GM18526 (cell line): ENCODE measurements around the gene KITLG.

ENCODE experiments used
- POLR2A ChIP-seq: IDR thresholded peaks from 3 replicates; pipeline ENCODE4 v1.6.1; 2011; ENCODE audit not compliant: insufficient read length; ENCODE audit errors: extremely low read depth

Gene KITLG

GRCh38 chr12:88520436-88520820 lies 59.8 kb downstream of the KITLG start:
- no peak for TF ChIP-seq POLR2A

DNA sequence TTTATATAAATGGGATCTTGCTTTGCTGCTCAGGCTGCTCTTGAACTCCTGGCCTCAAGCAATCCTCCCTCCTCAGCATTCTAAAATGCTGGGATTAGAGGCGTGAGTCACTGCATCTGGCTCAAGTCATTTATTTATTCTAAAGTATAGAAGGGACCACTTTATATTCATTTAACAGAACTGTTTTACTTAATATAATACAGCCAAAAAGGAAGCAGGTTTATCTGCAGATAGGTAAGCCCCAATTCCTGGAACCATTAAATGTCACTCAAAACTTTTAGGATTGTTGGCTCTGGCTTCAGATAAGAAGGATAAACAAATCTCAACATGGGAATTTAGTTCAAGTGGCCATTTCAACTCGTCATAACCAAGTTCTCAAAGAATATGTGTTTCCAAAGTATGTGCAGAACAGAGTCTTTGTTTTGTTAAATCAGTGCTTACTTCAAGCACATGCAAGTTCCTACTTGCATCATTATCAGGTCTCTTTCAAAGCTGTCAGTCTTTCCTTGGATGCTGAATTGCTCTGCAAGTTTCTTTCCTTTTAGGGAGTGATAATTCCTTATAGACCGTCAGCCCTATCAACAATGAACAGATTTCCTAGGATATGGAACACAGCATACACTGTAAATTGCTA lies 60.4 kb downstream of the KITLG start:
- no peak for TF ChIP-seq POLR2A

DNA sequence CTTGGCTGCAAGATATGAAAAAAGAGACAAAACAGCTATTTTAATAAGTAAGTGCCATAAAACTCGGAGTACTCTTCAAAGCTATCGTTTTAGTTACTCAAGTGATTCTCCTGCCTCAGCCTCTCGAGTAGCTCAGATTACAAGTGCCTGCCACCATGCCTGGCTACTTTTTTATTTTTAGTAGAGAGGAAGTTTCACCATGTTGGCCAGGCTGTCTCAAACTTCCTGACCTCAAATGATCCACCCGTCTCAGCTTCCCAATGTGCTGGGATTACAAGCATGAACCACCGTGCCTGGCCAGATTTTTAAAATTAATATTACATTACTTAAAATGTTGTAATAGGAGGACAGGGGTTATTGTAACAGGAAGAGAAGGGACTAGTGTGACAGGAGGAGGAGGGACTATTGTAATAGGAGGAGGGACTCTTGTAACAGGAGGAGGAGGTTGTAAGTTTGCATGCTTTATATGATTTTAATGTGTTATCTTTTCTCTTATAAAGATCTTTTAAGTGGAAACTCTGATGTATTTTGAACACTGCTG lies 61.3 kb downstream of the KITLG start:
- TF ChIP-seq POLR2A: no peak

DNA sequence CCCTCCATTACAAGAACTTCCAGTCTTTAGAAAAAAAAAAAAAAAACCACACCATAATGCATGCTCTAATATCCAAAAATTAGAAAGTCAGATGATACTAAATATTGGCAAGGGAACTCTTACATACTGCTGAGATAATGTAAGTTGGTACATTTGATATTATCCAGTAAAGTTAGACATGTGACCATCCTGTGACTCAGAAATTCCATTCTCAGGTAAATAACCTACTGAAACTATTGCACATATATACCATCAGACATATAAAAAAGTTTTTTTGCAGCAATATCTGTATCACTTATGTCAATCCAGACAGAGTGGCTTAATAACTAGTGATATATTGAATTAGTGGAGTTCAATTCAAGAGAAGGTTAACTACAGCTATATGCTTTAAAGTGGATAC lies 63.5 kb downstream of the KITLG start:
- no peak for TF ChIP-seq POLR2A

DNA sequence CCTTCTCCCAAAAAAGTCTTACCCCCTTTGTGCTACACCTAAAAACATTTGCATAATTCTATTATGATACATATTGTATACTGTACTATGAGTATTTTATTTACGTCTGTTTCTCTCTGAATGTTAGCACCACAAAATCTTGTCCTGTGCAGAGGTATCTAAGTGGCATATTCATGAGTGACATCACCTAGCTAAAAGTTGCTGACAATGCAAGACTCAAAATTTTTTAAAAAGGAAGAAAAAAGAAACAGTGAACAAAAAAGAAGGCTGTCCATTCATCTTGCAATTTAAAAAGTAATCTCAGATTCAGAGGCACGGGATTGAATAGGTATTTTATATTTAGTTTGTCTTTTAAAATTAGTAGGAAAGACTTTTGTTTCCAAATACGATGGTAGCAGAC lies 69.4 kb downstream of the KITLG start:
- no peak for TF ChIP-seq POLR2A

GRCh38 chr12:88509851-88510250 lies 70.4 kb downstream of the KITLG start:
- TF ChIP-seq POLR2A: no peak

DNA sequence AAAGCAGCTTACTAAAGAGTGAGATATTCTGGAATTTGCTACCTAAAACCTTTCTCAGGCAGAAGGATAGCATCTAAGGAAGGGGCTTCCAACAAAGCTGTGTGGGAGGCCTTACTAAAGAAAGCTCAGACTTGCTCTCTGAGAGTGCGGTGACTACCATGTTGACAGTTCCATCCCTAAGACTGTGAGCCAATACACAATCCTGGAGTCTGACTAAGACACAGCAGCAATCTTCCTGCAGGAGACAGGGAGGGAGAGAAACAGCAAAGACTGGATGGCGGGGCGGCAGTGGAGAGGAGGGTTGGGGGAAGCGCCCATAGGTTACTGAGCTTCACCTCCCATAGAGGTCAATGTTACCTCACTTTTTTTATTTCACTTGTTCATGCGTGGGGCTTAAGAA lies 70.9 kb downstream of the KITLG start:
- no peak for TF ChIP-seq POLR2A

DNA sequence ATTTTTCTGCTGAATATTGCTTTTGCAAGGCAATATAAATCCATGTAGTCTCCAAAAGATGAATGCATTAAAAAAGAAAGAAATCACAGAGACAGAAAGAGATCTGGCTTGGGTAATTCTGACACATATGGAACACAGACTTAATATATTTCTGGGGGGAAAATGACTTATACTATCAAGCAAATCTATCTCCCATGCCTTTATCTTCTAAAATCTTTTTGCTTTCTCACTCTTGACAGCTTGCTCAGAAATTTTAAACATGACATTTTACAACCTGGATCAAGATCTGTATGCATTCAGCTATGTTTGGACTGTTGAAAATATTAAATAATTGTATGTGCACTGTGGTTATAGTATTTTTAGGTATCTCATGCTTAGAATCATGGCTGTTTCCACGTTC lies 73.0 kb downstream of the KITLG start:
- no peak for TF ChIP-seq POLR2A

DNA sequence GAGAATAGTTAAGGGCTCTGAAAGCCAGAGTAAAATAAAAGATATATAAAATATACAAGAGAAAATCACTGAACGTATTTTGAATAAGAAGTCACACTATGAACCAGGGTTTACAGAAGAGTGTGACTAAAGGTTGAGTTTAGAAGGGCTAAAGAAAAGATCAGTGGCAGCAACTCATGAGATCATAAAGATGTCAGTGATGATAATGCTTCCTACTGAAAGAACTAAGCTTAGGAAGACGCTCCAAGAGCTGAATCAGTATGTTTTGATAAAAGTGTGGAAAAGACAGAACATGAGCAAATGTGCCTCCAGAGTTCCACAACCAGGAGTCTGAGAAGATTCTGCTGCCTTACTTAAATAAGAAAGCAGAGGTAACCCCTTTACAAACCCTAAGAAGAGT lies 74.6 kb downstream of the KITLG start:
- no peak for TF ChIP-seq POLR2A

DNA sequence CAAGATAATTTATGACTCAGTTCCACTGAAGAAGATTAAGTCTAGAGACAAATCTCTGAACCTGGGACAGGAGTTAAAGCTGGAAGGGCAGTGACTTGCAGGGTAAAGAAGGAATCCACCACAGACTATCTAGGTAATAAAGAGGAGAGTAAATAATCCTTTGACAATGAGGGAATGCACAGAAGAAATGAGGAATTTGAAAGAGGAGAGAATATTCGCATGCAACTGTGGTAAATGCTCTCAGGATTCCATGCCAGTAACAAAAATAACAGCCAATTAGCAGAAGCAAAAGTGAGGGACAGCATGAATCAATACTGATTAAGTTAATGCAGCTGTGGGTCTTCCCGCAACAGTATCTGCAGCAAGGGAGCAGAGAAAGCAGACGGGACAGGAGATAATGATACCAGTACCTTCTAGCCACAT lies 77.0 kb downstream of the KITLG start:
- TF ChIP-seq POLR2A: no peak

GRCh38 chr12:88501972-88502938 lies 78.0 kb downstream of the KITLG start:
- no peak for TF ChIP-seq POLR2A

DNA sequence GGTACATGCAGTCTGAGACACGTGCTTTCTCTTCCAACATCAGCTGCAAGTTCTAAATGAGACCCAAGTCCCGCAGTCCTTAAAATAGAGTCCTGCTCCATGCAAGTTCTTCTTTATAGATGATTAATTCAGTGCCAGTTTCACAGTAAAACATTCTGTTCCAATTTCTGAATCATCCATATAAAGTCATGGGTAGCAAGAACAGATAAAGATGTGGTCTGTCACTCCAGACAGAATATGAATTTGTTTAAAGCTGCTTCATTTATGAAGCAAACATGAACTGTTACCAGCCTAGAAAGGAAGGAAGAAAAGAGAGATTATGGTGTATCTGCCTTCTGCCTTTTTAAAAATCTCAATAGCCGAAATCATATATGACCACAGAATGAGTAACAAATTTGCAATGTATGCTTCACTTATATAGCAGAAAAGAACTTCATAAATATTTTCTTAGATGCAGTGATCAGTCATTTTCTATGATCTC lies 83.3 kb downstream of the KITLG start:
- no peak for TF ChIP-seq POLR2A

DNA sequence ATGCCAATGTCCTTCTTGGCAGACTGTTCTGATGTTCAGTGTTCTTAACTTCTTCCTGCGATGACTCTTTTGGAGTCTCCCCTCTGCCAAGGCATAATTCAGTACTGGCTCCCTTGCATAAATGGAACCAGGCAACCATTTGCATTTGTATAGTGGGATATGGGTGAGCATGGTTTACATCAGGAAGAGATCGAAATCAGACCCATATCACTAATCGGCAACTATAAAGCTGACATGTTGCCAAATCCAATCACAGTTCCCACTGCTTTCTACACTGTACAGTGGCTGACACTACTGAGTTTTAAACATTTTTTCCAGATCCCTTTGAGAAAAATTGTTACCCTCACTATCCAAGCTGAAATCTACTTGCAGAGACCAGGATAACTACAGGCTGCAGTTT lies 83.8 kb downstream of the KITLG start:
- TF ChIP-seq POLR2A: no peak

GRCh38 chr12:88495031-88495430 lies 85.2 kb downstream of the KITLG start:
- no peak for TF ChIP-seq POLR2A

DNA sequence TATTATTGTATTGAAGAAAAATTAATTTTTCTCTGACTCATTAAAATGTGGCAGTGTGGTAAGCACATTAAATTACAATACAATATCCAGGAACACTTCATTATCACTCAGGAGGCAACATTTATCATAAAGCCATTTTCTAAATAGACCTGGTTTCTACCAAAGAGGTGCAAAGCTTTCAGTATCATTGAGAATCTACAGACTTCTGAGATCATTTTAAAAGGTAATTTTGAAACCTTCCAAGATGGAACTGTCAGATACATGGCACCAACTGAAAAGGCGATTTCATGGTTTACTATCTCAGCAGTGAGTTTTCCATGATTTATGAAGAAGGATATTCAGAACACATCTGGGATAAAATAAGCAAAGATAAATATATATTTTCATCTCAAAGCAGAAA lies 85.8 kb downstream of the KITLG start:
- TF ChIP-seq POLR2A: no peak

GRCh38 chr12:88493636-88494035 lies 86.6 kb downstream of the KITLG start:
- no peak for TF ChIP-seq POLR2A
